ENCODE data around the gene FPGS. TPM values are rescaled to one million over a fixed set of nuclear protein-coding genes. Genes with fewer than 3 reads are reported as not detected.

The FPGS gene
- total and polyA plus RNA-seq, 3 donors from 2014 or later, result 37.9 to 105 (median 99.3) TPM

- H3K27me3 ChIP-seq, result no peaks in the 10 kb centered on the region
- intact Hi-C loops (cut with DNase I; ENCODE audit: low total_unique reads), result no loop called here
- peak overlapping the region; percentile 47 to 62 for H3K4me3 ChIP-seq
- no peak for DNase-seq
- TF ChIP-seq CTCF (IDR thresholded peaks at IDR 0.05), result no peak
- TF ChIP-seq POLR2A (IDR thresholded peaks at IDR 0.05), result no peak
- H3K27ac ChIP-seq, result peak overlapping the region in 1 of 2 donors; percentile 38
- H3K9me3 ChIP-seq, result no peaks in the 10 kb centered on the region
- peaks cover 7% of the 10 kb centered on the region for H3K4me1 ChIP-seq
- 46% methylated on average over 3 of the region's 3 CpGs; no CpG with 5 or more reads in 1 of the 2 donors for WGBS, 2 donors
- no peaks in the 10 kb centered on the region for H3K36me3 ChIP-seq (ENCODE audit: low read depth, missing control alignments)
Measured at GRCh38 chr9:127770583-127770904, 32.1 kb upstream of the FPGS start.

DNA sequence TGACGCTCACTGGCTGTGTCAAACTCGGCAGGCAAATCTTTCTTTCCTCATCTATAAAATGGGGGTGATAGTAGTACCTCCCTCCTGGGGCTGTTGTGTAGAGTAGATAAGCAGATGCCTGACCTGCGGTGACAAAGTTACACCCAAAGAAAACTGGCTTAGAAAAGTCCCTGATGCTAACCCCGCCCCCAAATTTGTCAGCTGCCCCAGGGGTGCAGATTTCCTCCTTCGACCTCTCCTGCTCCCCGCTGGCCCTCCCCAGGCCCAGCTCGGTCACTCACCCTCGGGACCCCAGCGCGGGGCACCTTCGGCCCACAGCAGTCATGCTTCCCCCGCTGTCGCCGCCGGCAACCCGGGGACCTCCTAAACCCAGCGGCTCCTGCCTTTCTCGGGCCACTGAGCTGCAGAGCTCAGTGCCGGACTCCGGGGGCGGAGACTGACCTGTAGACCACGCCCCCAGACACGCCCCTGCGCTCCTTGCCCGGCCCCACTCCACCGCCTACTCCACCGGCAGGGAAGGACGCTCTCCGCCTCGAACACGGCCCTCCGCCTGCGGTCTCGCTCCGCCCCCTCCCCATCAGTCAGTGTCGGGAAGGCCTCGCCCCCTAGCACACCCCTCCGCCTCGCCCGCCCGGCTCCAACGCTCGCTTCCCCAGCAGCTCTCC, 31.6 kb upstream of the FPGS start:
- intact Hi-C loops (cut with DNase I; ENCODE audit: low total_unique reads), result no loop called here
- Histone ChIP-seq H3K4me3 (peak overlapping the region; percentile 47 to 62), H3K4me1 (peaks cover 7% of the 10 kb centered on the region), H3K27ac (peak overlapping the region in 1 of 2 donors; percentile 38), H3K9me3 (no peaks in the 10 kb centered on the region), H3K36me3 (ENCODE audit: low read depth, missing control alignments) (no peaks in the 10 kb centered on the region), H3K27me3 (no peaks in the 10 kb centered on the region)
- 1 to 5% methylated on average over 29 to 35 of the region's 43 CpGs for WGBS, 2 donors
- peak; percentile 98 for DNase-seq
- no peak for TF ChIP-seq POLR2A (IDR thresholded peaks at IDR 0.05)
- no peak for TF ChIP-seq CTCF (IDR thresholded peaks at IDR 0.05)

DNA sequence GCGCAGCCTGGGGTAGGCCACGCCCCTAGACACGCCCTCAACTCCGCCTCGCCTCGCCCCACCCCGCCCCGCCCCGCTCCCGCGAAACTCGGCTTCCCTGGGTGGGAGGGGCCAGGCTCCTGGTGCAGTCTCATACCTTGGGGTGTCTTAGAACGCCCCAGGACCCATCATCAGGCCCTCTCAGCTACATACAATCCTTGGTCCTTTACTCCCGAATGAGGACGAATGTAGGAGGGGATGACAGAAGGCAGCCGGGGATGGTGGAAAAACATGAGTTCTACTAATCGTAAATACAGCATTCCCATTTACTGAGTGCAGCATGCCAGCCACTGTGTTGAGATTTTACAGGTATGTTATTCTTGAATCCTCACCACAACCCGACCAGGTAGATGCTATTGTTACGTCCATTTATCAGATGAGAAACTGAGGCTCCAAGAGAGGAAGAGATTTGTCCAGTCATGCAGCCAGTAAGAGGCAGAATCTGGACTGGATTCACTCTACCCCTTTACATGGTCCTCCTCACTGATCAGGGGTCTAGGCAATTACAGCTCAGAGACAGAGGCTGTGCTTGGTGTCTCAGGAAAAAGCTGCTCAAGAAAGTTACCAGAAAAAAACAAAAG, 31.0 kb upstream of the FPGS start:
- intact Hi-C loops (cut with DNase I; ENCODE audit: low total_unique reads), result no loop called here
- 6 to 17% methylated on average over 6 to 19 of the region's 19 CpGs for WGBS, 2 donors
- H3K4me3 ChIP-seq, result peak overlapping the region; percentile 47 to 62

GRCh38 chr9:127772603-127773002, 30.1 kb upstream of the FPGS start:
- H3K4me1 ChIP-seq, result peaks cover 7% of the 10 kb centered on the region
- no peaks in the 10 kb centered on the region for H3K27me3 ChIP-seq
- no peak overlapping the region for H3K27ac ChIP-seq
- H3K36me3 ChIP-seq (ENCODE audit: low read depth, missing control alignments), result no peaks in the 10 kb centered on the region
- TF ChIP-seq CTCF (IDR thresholded peaks at IDR 0.05) (no peak), POLR2A (IDR thresholded peaks at IDR 0.05) (no peak)
- DNase-seq, result no peak
- no peak overlapping the region for H3K4me3 ChIP-seq
- intact Hi-C loops (cut with DNase I; ENCODE audit: low total_unique reads), result no loop called here
- H3K9me3 ChIP-seq, result no peaks in the 10 kb centered on the region
- WGBS, 2 donors, result 84 to 94% methylated on average over 5 of the region's 5 CpGs

More for the DNA sequence above, 31.0 kb upstream of the FPGS start:
- DNase-seq, result no peak
- H3K9me3 ChIP-seq, result no peaks in the 10 kb centered on the region
- peak overlapping the region in 1 of 2 donors; percentile 47 for H3K27ac ChIP-seq
- H3K27me3 ChIP-seq, result no peaks in the 10 kb centered on the region
- H3K36me3 ChIP-seq (ENCODE audit: low read depth, missing control alignments), result no peaks in the 10 kb centered on the region
- TF ChIP-seq CTCF (IDR thresholded peaks at IDR 0.05) (no peak), POLR2A (IDR thresholded peaks at IDR 0.05) (no peak)
- peaks cover 7% of the 10 kb centered on the region for H3K4me1 ChIP-seq

- no peak for DNase-seq
- Histone ChIP-seq H3K4me1 (peaks cover 7% of the 10 kb centered on the region), H3K36me3 (ENCODE audit: low read depth, missing control alignments) (no peaks in the 10 kb centered on the region), H3K27ac (no peak overlapping the region), H3K27me3 (no peaks in the 10 kb centered on the region), H3K4me3 (no peak overlapping the region), H3K9me3 (no peaks in the 10 kb centered on the region)
- 91 to 99% methylated on average over 3 of the region's 3 CpGs for WGBS, 2 donors
- TF ChIP-seq POLR2A (IDR thresholded peaks at IDR 0.05), result no peak
- TF ChIP-seq CTCF (IDR thresholded peaks at IDR 0.05), result no peak
- intact Hi-C loops (cut with DNase I; ENCODE audit: low total_unique reads), result no loop called here
Measured at GRCh38 chr9:127773272-127773671, 29.4 kb upstream of the FPGS start.

Measured in testis (tissue), 3 donors.